Uterus (tissue), 4 donors: ENCODE measurements around the gene CTRB2. TPM values are rescaled to one million over a fixed set of nuclear protein-coding genes. Genes with fewer than 3 reads are reported as not detected.
A peak's percentile ranks its signal among the peaks of the same experiment; 100 is the strongest.
"Not testable (repeated sequence)": the region's sequence is repeated elsewhere in the genome, so short reads cannot be mapped to it uniquely, and the experiment has no call there.

Experiments
- DNase-seq, 2 donors: peaks; one replicate each; pipeline ENCODE4 v3.0.0-alpha.2; 2019 to 2020
- H3K27ac ChIP-seq, 2 donors: fragments of 200-600 bp; sonication (generic); 1 replicate in 1 of 2; 2 replicates in 1 of 2; pipeline ENCODE4 v1.5.1; 2016 to 2018
- H3K27me3 ChIP-seq, 2 donors: fragments of 200-600 bp; sonication (generic); one replicate each; pipeline ENCODE4 v1.5.1; 2018 to 2019; ENCODE audit warnings: control low read depth in 1 of 2
- H3K36me3 ChIP-seq, 2 donors: fragments of 200-600 bp; sonication (generic); one replicate each; pipeline ENCODE4 v1.5.1; 2019; ENCODE audit warnings: control low read depth in 1 of 2
- H3K4me1 ChIP-seq, 2 donors: fragments of 200-600 bp; sonication (generic); one replicate each; pipeline ENCODE4 v1.5.1; 2018 to 2019; ENCODE audit warnings: control low read depth in 1 of 2
- H3K4me3 ChIP-seq, 2 donors: fragments of 200-600 bp; sonication (generic); 1 replicate in 1 of 2; 2 replicates in 1 of 2; pipeline ENCODE4 v1.5.1; 2018 to 2019; ENCODE audit warnings: mild to moderate bottlenecking in 1 of 2
- H3K9me3 ChIP-seq, 2 donors: fragments of 200-600 bp; sonication (generic); one replicate each; pipeline ENCODE4 v1.5.1; 2019; ENCODE audit warnings: control low read depth in 1 of 2
- CTCF ChIP-seq, 4 experiments: fragments of 200-600 bp in 2 of 4; fragments of 450-650 bp in 2 of 4; sonication (generic) in 2 of 4; IDR thresholded peaks; one replicate each; pipeline ENCODE4 v1.5.1; 2016 to 2019; ENCODE audit warnings: antibody characterized with exemption in 4 of 4, mild to moderate bottlenecking in 2 of 4, moderate library complexity in 1 of 4
- POLR2A ChIP-seq, 2 donors: fragments of 450-650 bp; IDR thresholded peaks; one replicate each; pipeline ENCODE4 v1.6.1; 2016; ENCODE audit warnings: antibody characterized with exemption in 2 of 2, mild to moderate bottlenecking in 1 of 2, moderate library complexity in 1 of 2
- intact Hi-C: fragments of 100-400 bp; cut with DNase I; formaldehyde crosslinking; loops from one replicate; pipeline ENCODE4 v1.15.1; 2023; ENCODE audit warnings: low total_unique reads
- total RNA-seq, 4 donors: library from RNA; depleted of rRNA in 3 of 4; stranded (reverse); fragments of >200 nt in 3 of 4; gene quantifications; one replicate each; pipeline versions ENCODE4 v1.1.0 to v1.2.4, GENCODE V29; 2014 to 2023
- donor health status: DM: yes; HTN: yes; CAD: no.

CTRB2 gene
- total RNA-seq, 4 donors from 2014 or later, result not detected

GRCh38 chr16:75241412-75241811 lies 34.5 kb upstream of the CTRB2 start:
- no peak overlapping the region for H3K4me3 ChIP-seq
- H3K36me3 ChIP-seq, result no peaks in the 10 kb centered on the region
- TF ChIP-seq CTCF (IDR thresholded peaks at IDR 0.05) (no peak), POLR2A (IDR thresholded peaks at IDR 0.05) (no peak)
- peak overlapping the region in 1 of 2 donors; percentile 12 for H3K27ac ChIP-seq
- no peaks in the 10 kb centered on the region for H3K9me3 ChIP-seq
- no peak for DNase-seq
- no peaks in the 10 kb centered on the region for H3K27me3 ChIP-seq
- intact Hi-C loops, result no loop called here
- H3K4me1 ChIP-seq, result peaks cover 7 to 61% of the 10 kb centered on the region in 2 donors

GRCh38 chr16:75240633-75241032 lies 33.7 kb upstream of the CTRB2 start:
- intact Hi-C loops, H3K4me3 ChIP-seq, H3K36me3 ChIP-seq, H3K9me3 ChIP-seq, H3K27me3 ChIP-seq: not testable (repeated sequence)
- H3K4me1 ChIP-seq, result peaks cover 7 to 53% of the 10 kb centered on the region in 2 donors
- DNase-seq, result peak in 1 of 2 donors; percentile 17
- peak overlapping the region; percentile 21 to 34 for H3K27ac ChIP-seq

- no peaks in the 10 kb centered on the region for H3K27me3 ChIP-seq
- H3K4me1 ChIP-seq, result peaks cover 7 to 45% of the 10 kb centered on the region in 2 donors
- intact Hi-C loops, result loop anchor here (5.0 kb wide), 1 partner anchor 148 kb away; no protein-coding TSS in a partner anchor
- DNase-seq, result peak; percentile 23 to 25
- no peak overlapping the region for H3K4me3 ChIP-seq
- H3K36me3 ChIP-seq, result no peaks in the 10 kb centered on the region
- no peak for TF ChIP-seq CTCF (IDR thresholded peaks at IDR 0.05)
- TF ChIP-seq POLR2A (IDR thresholded peaks at IDR 0.05), result no peak
- H3K9me3 ChIP-seq, result no peaks in the 10 kb centered on the region
- H3K27ac ChIP-seq, result peak overlapping the region; percentile 83 to 92
Measured at GRCh38 chr16:75239542-75240122, 32.7 kb upstream of the CTRB2 start.

- DNase-seq, result no peak
- H3K36me3 ChIP-seq, result no peaks in the 10 kb centered on the region
- peak overlapping the region in 1 of 2 donors; percentile 19 for H3K4me3 ChIP-seq
- no peaks in the 10 kb centered on the region for H3K9me3 ChIP-seq
- peak in 1 of 4 experiments; percentile 41 for TF ChIP-seq CTCF (IDR thresholded peaks at IDR 0.05)
- TF ChIP-seq POLR2A (IDR thresholded peaks at IDR 0.05), result no peak
- H3K27ac ChIP-seq, result peak overlapping the region; percentile 83 to 92
- intact Hi-C loops, result loop anchor here (5.0 kb wide), 1 partner anchor 148 kb away; no protein-coding TSS in a partner anchor
- H3K27me3 ChIP-seq, result no peaks in the 10 kb centered on the region
- peaks cover 12 to 44% of the 10 kb centered on the region in 2 donors for H3K4me1 ChIP-seq
Measured at GRCh38 chr16:75238853-75239541, 32.0 kb upstream of the CTRB2 start.

GRCh38 chr16:75238132-75238852 lies 31.3 kb upstream of the CTRB2 start:
- Histone ChIP-seq H3K4me1 (peaks cover 12 to 41% of the 10 kb centered on the region in 2 donors), H3K4me3 (peak overlapping the region; percentile 3 to 19), H3K9me3 (no peaks in the 10 kb centered on the region), H3K36me3 (no peaks in the 10 kb centered on the region), H3K27ac (peak overlapping the region; percentile 83 to 92), H3K27me3 (no peaks in the 10 kb centered on the region)
- TF ChIP-seq POLR2A (IDR thresholded peaks at IDR 0.05) (no peak), CTCF (IDR thresholded peaks at IDR 0.05) (no peak)
- peak; percentile 91 to 92 for DNase-seq
- intact Hi-C loops, result loop anchor here (5.0 kb wide), 1 partner anchor 149 kb away; no protein-coding TSS in a partner anchor
